LNCaP clone FGC (cell line): ENCODE results near the gene RAB7A.

Experiments
- DNase-seq: peaks from one replicate; pipeline ENCODE4 v3.0.0-alpha.2; 2011; ENCODE audit warnings: low read depth
- H3K4me3 ChIP-seq: 2 replicates; pipeline ENCODE4 v1.5.1; 2011; ENCODE audit warnings: mild to moderate bottlenecking, low read depth, low read length, control low read depth
- TF ChIP-seq, protein P1 (sequence below): IDR thresholded peaks from 2 replicates; pipeline ENCODE4 v1.5.1; 2012; ENCODE audit warnings: mild to moderate bottlenecking; ENCODE audit not compliant: control insufficient read depth, insufficient read depth; ENCODE audit errors: extremely low read depth

Gene RAB7A

DNA sequence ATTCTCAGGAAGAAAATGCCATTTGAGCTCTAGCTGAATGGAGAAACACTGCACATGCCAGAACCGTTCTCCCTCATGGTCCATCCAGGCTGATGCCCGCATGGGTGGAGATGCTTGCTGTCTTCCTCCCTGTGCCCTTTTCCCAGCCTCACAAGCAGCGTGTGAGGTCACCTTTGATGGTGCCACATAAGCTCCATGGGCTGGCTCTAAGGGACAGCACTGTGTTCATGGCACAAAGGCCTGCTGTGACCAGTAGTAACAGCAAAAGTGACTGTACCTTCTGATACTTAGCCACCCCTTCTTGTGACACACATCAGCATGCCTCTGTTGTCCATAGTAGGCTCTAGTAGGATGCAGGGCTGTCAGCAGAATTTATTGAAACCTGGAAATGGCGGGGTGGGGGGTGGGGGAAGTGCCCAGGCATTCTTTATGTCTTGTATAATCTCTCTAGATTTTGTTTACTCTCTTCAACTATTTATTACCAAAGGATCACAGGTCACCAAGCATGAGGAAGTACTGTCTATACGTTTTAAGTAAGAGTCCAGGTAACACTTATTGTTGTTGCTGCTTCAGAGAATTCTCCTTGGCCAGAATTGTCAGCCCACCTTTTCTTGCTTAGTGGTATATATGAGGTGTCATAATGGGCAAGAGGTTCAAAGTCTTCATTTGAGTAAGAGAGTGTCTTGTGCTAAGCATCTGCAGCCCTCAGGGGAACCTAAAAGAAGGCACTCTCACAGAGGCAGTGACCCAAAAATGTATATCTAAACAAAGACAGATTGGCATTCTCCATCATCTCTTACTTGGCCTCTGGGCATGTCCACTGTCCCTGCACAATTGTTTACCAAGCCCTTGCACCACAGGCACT lies 56.5 kb downstream of the RAB7A start:
- no peak overlapping the region; the same call in 1 of the 2 replicates for H3K4me3 ChIP-seq
- TF ChIP-seq, protein P1, sequence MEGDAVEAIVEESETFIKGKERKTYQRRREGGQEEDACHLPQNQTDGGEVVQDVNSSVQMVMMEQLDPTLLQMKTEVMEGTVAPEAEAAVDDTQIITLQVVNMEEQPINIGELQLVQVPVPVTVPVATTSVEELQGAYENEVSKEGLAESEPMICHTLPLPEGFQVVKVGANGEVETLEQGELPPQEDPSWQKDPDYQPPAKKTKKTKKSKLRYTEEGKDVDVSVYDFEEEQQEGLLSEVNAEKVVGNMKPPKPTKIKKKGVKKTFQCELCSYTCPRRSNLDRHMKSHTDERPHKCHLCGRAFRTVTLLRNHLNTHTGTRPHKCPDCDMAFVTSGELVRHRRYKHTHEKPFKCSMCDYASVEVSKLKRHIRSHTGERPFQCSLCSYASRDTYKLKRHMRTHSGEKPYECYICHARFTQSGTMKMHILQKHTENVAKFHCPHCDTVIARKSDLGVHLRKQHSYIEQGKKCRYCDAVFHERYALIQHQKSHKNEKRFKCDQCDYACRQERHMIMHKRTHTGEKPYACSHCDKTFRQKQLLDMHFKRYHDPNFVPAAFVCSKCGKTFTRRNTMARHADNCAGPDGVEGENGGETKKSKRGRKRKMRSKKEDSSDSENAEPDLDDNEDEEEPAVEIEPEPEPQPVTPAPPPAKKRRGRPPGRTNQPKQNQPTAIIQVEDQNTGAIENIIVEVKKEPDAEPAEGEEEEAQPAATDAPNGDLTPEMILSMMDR: no peak
- DNase-seq: no peak

DNA sequence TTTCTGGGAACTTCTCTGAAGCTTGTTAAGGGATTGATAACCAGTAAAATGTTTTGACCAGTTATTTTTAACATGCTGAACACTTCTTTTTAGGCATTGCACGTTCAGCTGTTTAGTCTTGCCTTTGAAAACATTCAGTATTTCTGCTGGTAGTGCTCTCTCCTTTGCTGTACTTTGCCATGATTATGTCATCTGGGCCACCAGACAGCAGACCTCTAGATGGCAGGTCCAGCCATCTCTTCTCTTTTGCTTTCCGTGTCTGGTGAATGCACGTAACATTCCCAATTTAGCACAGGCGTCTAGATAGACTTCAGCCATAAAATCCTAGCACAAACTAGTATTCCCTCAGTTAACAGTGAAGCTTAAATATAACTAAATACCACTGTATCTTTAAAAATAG lies 57.8 kb downstream of the RAB7A start:
- no peak for DNase-seq
- no peak overlapping the region for H3K4me3 ChIP-seq
- TF ChIP-seq, protein P1: no peak

DNA sequence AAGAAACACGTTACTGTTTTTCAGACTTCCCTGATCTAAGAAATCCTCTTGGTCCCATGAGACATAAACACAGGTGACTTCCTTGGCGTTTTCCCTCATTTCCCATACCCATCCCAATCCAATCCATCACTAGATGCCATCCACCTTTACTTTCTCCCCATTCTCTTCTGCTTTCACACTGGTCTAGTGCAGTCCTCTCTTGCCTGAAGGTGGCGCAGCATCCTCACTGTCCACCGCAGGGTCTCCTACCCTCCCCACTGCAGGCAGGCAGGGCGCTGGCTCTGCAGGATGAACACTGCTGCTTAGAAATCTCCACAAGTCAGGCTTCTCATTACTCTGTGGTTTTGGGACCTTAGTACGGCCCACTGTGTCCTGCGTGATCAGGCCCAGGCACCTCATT lies 58.2 kb downstream of the RAB7A start:
- TF ChIP-seq, protein P1: peak; percentile 3; the same call in 1 of the 2 replicates
- H3K4me3 ChIP-seq: no peak overlapping the region
- no peak for DNase-seq

DNA sequence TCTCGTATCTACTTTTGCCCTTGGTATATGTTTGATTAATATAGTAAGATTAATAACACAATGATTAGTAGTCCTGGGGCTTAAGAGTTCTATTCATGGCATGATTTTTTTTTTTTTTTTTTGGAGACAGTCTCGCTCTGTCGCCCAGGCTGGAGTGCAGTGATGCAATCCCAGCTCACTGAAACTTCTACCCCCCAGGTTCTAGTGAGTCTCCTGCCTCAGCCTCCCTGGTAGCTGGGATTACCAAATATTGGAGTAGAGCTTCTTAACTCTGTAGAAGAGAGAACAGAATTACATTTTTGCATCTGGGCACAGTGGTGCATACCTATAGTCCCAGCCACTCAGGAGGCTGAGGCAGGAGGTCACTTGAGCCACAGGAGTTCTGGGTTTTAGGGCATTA lies 58.9 kb downstream of the RAB7A start:
- TF ChIP-seq, protein P1: no peak
- no peak overlapping the region for H3K4me3 ChIP-seq
- no peak for DNase-seq

DNA sequence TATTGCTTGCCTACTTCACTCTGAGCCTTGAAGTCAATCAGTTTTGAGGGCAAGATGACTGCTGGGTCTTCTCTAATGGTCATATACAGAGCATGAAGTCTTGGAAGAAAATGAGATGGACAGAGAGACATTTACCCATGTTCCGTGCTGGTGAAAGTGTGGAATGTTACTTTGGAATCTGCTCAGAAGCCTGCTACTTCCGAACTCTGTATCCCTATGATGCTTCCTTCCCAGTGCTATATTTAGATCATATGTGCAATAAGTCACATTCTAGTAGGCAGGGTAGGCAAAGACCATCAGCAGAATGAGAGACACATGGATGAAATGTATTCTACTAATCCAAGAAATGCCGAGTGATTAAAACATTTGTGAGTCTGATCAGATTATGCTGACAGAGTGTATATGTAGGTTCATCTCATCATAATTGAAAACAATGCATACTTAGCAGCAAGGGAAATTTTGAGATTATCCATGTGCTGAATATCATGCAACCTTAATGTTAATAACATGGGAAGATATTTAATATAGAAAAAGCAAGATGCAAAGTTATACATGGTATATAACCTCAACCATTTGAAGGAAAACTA lies 60.5 kb downstream of the RAB7A start:
- no peak overlapping the region for H3K4me3 ChIP-seq
- TF ChIP-seq, protein P1: no peak
- DNase-seq: no peak

DNA sequence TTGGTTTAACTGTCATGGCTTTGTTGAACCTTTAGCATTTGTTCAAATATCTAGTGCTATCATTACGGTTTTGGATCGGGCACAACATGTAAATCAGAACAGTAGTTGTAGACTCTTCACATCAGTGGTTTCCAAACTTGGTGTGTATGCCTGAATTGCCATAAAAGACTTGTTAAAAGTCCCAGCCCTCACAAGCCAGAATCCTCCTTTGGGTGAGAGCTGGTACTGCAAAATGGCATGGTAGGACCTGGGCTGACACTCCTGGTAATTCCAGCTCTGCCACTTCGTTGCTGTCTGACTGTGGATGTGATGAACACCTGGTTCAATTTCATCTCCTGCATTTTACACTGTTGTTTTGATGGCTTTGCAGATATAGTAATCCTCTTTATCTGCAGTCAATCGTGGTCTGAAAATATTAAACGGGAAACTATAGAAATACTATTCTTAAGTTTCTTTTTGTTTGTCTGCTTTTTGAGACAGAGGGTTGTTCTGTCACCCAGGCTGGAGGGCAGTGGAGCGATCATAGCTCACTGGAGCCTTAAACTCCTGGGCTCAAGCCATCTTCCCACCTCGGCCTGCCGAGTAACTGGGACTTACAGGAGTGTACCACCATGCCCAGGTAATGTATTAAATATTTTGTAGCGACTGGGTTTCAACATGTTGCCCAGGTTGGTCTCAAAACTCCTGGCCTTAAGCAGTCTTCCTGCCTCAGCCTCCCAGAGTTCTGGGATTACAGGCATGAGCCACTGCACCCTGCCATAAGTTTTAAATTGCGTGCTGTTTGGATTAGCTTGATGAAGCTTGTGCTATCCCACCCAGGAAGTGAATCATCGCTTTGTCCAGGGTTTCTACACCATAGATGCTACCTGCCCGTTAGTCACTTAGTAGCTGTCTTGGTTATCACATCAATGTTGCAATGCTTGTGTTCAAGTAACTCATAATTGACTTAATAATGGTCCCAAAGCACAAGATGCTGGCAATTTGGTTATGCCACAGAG lies 61.6 kb downstream of the RAB7A start:
- H3K4me3 ChIP-seq: no peak overlapping the region
- TF ChIP-seq, protein P1: peak; percentile 31; the same call in 1 of the 2 replicates
- DNase-seq: peak; percentile 70
